Left renal pelvis (tissue), 4 donors: ENCODE results near the gene STRADA. TPM values are rescaled to one million over a fixed set of nuclear protein-coding genes. Genes with fewer than 3 reads are reported as not detected.

Experiments used
- DNase-seq, 4 donors: peaks; one replicate each; pipeline ENCODE4 v3.0.0-alpha.2; 2013; ENCODE audit warnings: low read depth in 4 of 4, low spot score in 3 of 4
- polyA plus RNA-seq, 4 donors: library from polyadenylated mRNA; unstranded; fragments of 120-200 nt; gene quantifications; one replicate each; pipeline ENCODE4 v1.2.1, GENCODE V29; 2013; ENCODE audit not compliant: insufficient read length in 4 of 4

The STRADA gene
- polyA plus RNA-seq, 4 donors = 36.6 to 73.5 (median 44.7) TPM

DNA sequence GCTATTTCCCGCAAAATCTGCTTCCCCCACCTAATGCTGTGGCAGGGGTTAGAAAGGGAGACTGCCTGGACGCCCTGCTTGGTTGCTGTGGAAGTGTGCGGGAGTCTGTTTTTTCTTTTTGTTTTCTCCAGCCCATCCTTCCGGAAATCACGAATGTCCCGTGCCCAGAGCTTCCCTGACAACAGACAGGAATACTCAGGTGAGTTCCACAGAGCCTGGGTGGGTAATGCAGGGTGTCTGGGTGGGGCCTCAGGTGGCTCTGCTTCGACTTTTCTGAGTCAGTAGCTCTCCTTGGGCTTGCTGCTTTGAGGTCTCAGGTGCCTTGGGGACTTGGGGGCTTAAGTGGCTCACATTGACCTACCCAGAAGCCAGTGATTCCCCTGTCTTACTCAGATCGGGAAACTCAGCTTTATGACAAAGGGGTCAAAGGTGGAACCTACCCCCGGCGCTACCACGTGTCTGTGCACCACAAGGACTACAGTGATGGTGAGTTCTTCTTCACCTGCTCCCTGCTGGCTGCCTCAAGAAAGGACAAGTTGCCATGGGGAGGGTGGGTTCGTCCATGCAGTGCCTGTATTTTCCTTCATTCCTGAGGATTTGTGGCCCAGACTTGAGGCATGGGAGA is 53.1 kb downstream of the STRADA start:
- DNase-seq = no peak

DNA sequence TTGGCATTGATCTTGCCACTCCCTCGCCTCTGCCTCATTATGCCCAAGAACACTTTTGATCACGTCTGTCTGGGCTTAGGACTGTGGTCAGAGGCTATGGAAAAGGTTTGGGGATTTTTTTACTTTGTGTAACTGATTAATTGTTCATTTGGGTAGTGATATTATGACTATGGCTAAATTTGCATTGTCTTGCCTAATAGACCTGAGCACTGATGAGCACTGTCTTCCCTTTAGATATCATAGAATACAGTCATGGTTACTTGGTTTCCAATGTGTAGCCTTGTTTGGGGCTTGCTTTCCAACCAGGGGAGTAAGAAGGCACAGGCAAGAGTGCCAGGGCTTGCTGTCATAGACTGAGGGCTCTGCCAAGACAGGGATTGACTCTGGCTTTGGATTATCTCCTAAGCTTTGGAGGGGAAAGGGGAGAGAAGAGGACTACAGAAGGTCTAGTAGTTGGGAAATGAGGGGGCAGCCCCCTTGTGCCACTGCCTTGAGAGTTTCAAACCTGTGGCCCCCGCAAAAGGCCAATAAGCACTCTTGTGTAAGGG is 55.4 kb downstream of the STRADA start:
- DNase-seq = no peak

DNA sequence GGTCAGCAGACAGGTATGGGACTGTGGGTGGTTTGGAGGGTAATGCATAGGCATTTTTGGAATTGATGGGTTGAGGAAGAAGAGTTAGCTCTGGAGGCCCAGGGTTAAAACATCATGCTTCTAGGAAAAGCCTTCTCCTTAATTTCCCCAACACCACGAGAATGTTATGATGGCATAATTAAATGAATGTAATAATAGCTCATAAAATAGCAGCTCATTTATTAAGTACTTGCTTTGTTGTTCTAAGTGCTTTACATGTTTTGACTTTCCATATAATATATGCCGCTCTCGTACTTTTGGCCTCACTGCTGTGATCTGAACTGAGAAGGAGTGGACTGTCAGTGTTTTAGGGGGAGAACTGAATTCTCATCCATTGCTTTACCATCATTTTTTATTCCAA is 56.0 kb downstream of the STRADA start:
- DNase-seq = no peak

DNA sequence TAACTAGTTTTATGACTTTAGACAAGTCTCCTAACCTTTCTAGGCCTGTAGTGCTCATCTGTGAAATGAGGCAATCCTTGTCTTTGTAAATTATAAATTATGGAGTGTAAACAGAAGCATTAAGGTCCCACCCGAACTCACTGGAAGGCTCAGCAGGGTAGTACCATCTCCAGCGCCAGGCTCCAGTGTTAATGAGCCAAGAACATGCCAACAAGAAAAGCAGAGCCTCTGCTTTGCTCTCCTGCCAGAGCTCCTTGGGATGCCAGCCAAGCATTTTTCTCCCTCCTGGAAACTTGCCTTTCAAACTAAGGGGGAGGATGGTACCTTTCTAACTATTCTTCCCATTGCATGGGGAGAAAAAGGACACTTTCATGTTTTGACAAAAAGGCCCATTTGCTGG is 56.6 kb downstream of the STRADA start:
- DNase-seq = no peak

DNA sequence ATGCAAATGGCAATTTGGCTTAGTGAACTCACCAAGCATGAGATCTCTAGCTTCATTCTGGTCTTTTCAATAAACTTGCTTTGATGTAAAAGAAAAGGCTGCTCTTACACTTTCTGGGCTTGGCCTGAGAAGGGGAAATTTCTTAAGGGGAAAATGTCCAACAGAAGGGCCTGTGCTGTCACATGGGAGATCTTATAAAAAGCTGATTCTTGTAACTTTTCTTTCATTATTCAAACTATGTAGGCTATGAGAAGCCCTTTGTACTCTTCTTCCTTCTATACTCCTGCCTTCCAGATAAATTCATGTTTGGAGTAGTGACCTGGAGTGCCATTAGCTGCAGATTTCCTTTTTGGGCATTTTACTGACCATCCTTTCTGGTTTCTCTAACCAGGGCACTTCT is 58.6 kb downstream of the STRADA start:
- no peak for DNase-seq

DNA sequence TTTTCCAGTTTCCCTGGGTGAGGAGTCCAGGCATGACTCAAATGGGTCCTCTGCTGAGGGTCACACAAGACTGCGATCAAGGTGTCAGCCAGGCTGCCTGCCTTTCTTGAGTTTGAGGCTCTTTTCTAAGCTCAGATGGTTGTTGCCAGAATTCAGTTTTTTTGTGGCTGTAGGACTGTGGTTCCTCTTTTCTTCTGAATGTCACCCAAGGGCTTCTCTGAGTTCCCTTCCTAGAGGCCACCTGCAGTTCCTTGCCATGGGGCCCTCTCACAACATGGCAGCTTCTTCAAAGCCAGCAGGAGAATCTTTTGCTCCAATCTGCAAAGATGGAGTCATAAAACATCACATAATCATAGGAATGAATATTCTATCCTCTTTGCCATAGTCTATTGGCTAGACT is 59.2 kb downstream of the STRADA start:
- no peak for DNase-seq

DNA sequence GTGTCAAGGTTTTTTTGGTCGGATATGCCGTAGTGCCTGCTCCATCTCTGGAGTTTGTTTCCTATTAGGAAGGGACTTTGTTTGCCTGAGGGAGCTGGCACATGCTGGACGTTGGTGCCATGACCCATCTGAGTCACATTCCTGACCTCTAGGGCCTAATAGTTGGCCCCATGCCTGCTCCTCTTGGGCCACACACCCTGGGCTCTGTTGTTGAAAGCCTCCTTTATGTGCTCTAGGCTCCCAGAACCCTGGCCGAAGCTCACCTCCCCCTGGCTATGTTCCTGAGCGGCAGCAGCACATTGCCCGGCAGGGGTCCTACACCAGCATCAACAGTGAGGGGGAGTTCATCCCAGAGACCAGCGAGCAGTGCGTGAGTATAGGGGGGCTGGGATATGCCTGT is 60.1 kb downstream of the STRADA start:
- no peak for DNase-seq

DNA sequence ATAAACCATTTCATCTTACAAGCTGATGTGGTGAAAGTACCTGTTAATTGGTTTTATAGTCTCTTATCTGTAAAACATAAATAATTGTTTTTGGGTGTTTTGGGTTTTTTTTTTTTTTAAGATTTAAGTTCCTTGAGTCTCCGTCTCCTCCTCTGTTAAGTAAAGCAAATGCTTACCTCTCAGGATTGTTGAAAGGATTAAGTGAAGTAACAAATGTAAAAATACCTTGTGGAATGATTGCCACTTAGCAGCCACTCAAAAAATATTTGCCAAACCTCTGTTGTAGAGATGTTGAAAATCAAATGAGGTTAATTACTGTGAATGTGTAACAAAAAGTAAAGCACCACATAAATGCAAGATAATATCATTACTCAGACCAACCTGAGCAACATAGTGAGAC is 60.9 kb downstream of the STRADA start:
- DNase-seq = no peak

DNA sequence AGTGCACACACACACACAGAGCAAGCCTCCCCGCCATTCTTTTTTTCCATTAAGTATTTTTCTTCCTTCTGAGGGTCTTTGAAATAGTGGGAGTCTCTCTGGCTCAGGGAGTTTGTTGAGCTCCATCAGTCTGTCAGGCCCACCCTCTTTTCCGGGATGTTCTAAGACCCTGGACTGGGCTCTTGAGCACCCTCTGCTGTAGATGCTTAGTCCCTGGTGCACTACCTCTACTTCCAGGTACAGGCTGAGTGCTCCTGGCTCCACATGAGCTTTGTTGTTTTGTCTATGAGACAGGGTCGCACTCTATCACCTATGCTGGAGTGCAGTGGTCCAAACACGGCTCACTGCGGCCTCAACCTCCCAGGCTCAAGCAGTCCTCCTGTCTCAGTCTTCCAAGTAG is 62.4 kb downstream of the STRADA start:
- DNase-seq = no peak

DNA sequence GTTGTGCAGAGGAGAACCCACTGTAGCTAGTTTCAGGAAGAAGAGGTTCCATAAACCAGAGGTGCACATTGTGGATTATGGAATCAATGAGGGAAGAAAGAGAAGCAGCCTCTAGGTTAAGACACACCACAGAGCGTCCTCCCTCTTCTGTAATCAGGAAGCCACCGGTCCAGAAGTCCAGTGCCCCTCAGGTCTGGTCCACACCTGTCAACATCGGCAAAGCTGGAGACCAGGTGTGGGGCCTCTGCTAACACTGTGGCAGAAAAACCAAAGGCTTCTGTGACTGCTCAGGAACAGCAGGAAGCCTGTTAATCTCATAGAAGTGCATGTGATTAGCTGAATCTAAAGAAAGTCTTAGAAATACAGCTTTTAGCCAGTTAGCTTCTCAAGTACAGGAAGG is 65.0 kb downstream of the STRADA start:
- DNase-seq = no peak

DNA sequence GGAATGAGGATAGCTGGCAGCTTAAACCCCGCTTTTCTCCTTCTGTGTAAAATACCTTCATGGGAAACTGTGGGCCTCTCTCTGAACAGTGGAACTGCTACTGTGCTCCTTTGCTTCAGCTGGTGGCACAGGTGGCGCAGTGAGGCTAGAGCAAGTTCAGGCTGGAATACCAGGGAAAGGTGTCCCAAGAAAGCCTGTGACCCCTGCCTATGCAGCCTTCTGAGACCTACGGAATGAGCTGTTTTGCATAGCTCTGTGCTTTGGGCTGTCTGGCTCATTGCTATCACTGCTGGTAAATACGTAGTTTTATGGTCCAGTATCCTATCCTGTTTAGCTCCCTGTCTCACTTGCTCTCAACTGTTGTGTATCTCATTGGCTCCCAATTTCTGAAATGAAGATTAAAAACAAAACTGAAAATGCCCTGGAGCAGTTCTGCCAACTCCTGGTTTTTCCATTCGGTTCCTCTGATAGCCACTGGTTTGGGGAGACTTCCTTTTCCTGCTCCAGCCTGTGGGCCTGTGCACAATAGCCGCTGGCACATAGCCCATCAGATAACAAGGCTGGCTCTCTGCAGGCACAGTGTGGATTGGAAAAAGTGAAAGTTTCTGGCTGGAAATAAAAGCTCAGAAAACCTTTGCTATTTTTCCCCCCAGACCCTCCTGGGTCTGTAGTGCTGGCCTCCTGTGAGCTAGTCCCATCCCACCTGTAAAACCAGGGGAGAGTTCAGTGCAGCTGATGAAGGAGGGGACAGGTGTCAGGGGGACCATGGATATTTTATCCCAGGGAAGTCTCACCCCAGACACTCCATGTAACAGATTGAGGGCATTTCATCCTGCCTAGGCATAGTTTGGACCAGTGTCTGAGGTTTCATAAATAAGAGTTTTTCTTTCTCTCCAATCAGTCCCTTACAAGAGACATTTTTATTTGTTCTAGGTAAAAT is 65.7 kb downstream of the STRADA start:
- no peak for DNase-seq

DNA sequence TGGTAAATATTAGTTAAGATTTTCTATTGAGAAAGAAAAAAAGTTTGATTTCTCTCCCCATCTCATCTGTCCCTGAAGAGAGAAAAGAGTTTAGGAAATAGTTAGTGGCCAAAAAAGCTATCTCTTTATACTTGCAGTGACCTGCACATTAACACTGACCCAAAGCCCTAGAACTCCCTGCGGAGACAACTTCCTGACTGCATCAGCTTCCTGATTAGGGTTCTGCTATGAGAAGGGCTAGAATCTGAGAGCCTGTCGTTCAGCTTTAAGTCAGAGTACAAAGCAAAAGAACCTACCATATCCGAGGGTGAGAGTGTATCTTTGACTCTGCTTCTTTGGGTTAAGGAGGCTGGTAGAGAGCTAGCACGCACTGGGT is 66.4 kb downstream of the STRADA start:
- no peak for DNase-seq

DNA sequence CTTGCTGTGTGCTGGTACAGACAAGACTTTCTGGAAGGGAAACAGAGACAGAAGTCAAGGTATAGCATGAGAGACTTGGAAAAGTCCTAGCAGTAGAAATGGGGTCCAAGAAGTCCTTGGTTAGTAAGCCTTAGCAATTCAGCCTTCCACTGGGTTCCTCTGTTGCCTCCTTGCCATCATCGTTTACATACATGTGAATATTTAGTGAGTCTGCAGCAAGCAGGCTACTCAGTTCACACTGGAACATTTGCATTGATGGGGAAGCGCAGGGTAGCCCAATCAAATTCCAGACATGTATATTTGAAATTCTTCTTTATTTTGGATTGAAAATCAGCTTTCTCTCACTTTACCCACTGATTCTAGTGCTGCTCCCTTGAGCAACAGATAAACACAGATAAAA is 68.7 kb downstream of the STRADA start:
- no peak for DNase-seq

DNA sequence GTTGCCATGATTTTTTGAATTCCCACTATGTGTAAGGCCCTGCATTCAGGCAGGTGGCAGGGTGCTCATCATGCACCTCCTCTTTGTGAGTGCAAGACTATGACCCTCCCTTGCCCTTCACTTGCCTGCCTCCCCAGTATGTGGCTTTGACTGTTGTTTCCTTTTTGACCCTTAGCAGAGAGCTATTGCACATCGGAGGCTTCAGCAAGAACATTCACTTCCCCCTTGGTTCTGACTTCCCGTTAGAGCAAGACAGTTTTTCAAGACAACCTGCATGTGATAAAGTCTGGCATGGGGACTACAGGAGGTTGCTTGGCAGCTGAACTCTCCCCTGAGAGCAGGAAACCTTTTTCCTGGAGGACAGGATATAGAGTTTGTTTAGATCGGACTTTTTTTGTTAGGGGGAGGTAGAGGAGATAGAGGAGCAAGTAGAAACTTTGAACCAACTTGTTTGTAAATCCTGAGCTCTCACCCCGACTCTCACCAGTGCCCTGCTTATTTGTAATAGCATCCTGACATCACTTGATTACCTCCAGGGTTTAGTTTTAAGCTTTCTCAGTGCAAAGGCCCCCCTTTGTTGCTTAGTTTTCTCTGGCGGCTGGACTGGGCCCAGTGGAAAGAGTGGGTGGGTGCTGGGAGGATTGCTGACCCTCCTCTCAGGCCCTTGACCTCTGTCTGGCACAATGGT is 75.9 kb downstream of the STRADA start:
- DNase-seq = peak in 1 of 4 donors; percentile 5

DNA sequence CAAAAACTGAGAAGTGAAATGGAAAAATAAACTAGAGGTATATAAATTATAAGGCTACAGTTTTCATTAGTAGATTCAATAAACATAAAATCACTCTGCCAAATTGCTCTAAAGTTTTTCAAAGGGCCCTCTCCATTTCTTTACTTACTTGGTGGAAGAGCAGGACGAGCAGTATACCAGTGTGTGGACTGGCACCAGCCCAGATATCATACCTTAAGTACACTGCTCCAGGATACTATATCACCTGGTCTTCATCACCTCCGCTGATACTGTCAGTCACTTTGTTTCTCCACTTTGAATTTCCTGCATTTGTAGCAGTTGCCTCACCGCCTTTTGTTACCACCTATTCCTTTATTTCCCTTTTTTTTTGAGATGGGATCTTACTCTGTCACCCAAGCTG is 81.7 kb downstream of the STRADA start:
- DNase-seq = no peak

DNA sequence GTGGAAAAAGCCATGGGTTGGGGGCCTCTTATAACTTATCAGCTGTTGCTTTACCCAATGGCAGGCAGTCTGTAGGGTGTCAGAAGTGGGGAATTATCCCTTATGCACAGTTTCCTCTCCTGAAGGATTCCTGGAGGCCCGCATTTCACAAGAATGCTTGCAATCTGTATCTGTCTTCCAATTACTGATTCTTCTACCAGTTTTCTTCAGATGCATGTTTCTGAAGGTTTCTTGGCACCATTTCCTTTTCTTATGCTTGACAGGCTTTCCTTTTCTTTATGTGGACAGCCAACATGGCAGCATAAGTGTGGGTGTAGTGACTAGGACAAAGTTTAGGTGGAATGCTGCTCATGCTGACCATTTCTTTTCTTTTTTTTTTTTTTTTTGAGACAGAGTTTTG is 83.2 kb downstream of the STRADA start:
- DNase-seq = no peak

DNA sequence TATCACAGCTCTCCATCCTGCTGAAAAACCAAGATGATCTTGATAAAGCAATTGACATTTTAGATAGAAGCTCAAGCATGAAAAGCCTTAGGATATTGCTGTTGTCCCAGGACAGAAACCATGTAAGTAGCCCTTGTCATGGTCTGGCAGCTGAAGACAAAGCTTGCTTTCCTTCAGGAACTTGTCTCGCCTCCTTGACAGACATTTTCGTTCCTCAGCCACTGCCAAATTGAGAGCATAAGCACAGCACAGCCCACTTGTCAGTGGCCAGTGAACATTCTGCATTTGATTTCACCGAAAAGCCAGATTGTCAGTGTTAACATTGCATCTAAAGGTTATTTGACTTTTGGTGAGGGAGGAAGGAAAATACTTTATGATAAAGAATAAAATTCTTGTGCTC is 83.8 kb downstream of the STRADA start:
- DNase-seq = no peak

DNA sequence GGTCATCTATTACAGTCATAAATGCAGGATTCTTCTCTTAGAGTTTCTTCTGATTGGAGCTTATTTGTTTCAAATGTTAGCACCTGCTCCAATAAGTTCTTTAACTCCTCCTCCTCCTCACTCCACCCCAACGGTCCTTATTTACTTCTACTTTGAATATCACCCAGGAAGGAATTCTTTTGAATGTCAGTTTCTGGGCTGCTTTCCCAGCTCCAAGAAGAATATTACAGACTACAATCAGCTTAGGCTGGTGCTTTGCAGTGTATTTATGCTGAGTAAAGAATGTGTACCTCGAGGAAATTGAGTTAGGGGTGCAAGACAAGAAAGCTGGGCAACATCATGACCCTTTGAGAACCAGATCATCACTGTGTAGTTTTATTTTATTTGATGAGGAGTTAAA is 88.5 kb downstream of the STRADA start:
- no peak for DNase-seq
